K562 (cell line): ENCODE results near the gene MCL1. TPM values are rescaled to one million over a fixed set of nuclear protein-coding genes. Genes with fewer than 3 reads are reported as not detected.

Experiments used
- ADNP ChIP-seq: fragments of 200-800 bp; sonication (Bioruptor generic); IDR thresholded peaks from 2 replicates; pipeline ENCODE4 v1.6.1; 2016; ENCODE audit warnings: missing genetic modification characterization, missing compliant biosample characterization
- C11orf30 ChIP-seq: fragments of 450-650 bp; IDR thresholded peaks from 2 replicates; pipeline ENCODE4 v1.6.1; 2016; ENCODE audit warnings: low read depth, mild to moderate bottlenecking
- CAMTA2 ChIP-seq: fragments of 250-450 bp; sonication (Bioruptor Pico); conservative IDR thresholded peaks from 2 replicates; pipeline ENCODE4 v1.5.1; 2022
- CREB3L1 ChIP-seq: fragments of 450-650 bp; IDR thresholded peaks from 2 replicates; pipeline ENCODE4 v1.6.1; 2014; ENCODE audit warnings: low read depth, mild to moderate bottlenecking, moderate library complexity, borderline replicate concordance
- E2F3 ChIP-seq: fragments of 250-450 bp; sonication (Bioruptor Pico); IDR thresholded peaks from 2 replicates; pipeline ENCODE4 v1.4.0; 2020; ENCODE audit warnings: mild to moderate bottlenecking
- ETS2 ChIP-seq: IDR thresholded peaks from 2 replicates; pipeline ENCODE4 v1.6.1; 2016; ENCODE audit warnings: borderline replicate concordance, missing genetic modification characterization, mild to moderate bottlenecking, moderate library complexity, missing compliant biosample characterization; ENCODE audit not compliant: poor library complexity, severe bottlenecking
- JUND ChIP-seq, 2 experiments: IDR thresholded peaks; 2 replicates in 1 of 2; 3 replicates in 1 of 2; pipeline ENCODE4 v1.6.1; 2011; ENCODE audit warnings: borderline replicate concordance in 2 of 2, low read depth in 2 of 2, low read length in 2 of 2, improper control_type of control experiment in 1 of 2, missing biosample characterization in 1 of 2, missing genetic modification characterization in 1 of 2, missing genetic modification reagents in 1 of 2
- MYNN ChIP-seq, 2 experiments: sonication (generic); formaldehyde crosslinking in 1 of 2; IDR thresholded peaks; 2 replicates each; pipeline versions ENCODE4 v1.5.0 to v1.6.1; 2016 to 2020; ENCODE audit warnings: antibody characterized with exemption in 1 of 2, missing genetic modification reagents in 1 of 2
- RREB1 ChIP-seq: fragments of 250-450 bp; sonication (Bioruptor Pico); IDR thresholded peaks from 2 replicates; pipeline ENCODE4 v1.4.0; 2020
- SETDB1 ChIP-seq: IDR thresholded peaks from one replicate; pipeline ENCODE4 v1.6.1; 2012; ENCODE audit warnings: low read length, control low read depth, inconsistent platforms
- U2AF1 ChIP-seq: fragments of 200-400 bp; formaldehyde crosslinking; optimal IDR thresholded peaks from 2 replicates; pipeline ENCODE3; 2017; ENCODE audit warnings: mild to moderate bottlenecking, low read depth, low read length, moderate library complexity
- USF1 ChIP-seq: sonication (generic); formaldehyde crosslinking; IDR thresholded peaks from 2 replicates; pipeline ENCODE4 v1.9.0; 2022; ENCODE audit warnings: mild to moderate bottlenecking, missing genetic modification reagents
- ZNF24 ChIP-seq: fragments of 450-650 bp; IDR thresholded peaks from 2 replicates; pipeline ENCODE4 v1.6.1; 2016
- ZNF639 ChIP-seq, 2 experiments: fragments of 200-800 bp in 1 of 2; sonication (Bioruptor generic) in 1 of 2; sonication (generic) in 1 of 2; formaldehyde crosslinking in 1 of 2; IDR thresholded peaks in 1 of 2; conservative IDR thresholded peaks in 1 of 2; 2 replicates each; pipeline versions ENCODE4 v1.5.0 to v1.6.1; 2016 to 2020; ENCODE audit warnings: missing compliant biosample characterization in 1 of 2, missing genetic modification characterization in 1 of 2, missing genetic modification reagents in 1 of 2
- ZNF780A ChIP-seq: fragments of 250-450 bp; sonication (Bioruptor Pico); IDR thresholded peaks from 2 replicates; pipeline ENCODE4 v1.5.0; 2021; ENCODE audit warnings: mild to moderate bottlenecking
- polyA plus RNA-seq, 8 experiments: library from polyadenylated mRNA; depleted of rRNA in 4 of 8; stranded (reverse) in 5 of 8; unstranded in 3 of 8; fragments of >200 nt; fragmentation: Nextera tagmentation in 2 of 8; fragmentation: Illumina TruSeq in 1 of 8; extraction: Ambion mirVana in 2 of 8; extraction: Trizol in 1 of 8; gene quantifications; 2 replicates each; pipeline versions ENCODE4 v1.2.1 to v1.2.3, GENCODE V29; 2011 to 2014; ENCODE audit warnings: inconsistent platforms in 1 of 8, missing spikeins in 1 of 8
- total RNA-seq, 7 experiments: library from RNA; depleted of rRNA in 6 of 7; stranded (reverse); fragments of >200 nt in 6 of 7; fragmentation: Illumina TruSeq in 2 of 7; extraction: Trizol in 2 of 7; gene quantifications; 2 replicates each; pipeline versions ENCODE4 v1.2.1 to v1.2.3, GENCODE V29; 2011 to 2021; ENCODE audit warnings: low replicate concordance in 1 of 7

MCL1 gene
- total and polyA plus RNA-seq, 9 of the 15 experiments (the other 6 are each of a cell fraction or from before 2014, with no cell fraction given), result 27.1 to 224 (median 138) TPM

GRCh38 chr1:150619576-150620509 is 40.4 kb upstream of the MCL1 start (continued):
- TF ChIP-seq CREB3L1 (peak; percentile 92; the same call in 1 of the 2 replicates), ZNF24 (no peak), SETDB1 (no peak), RREB1 (CRISPR knock-in tag) (no peak), CAMTA2 (CRISPR knock-in tag) (no peak), E2F3 (CRISPR knock-in tag) (no peak), U2AF1 (no peak), USF1 (CRISPR knock-in tag) (no peak), C11orf30 (peak; percentile 59), ETS2 (tag) (no peak), MYNN (IDR thresholded peaks at IDR 0.05) (peak; percentile 77), MYNN (CRISPR knock-in tag; IDR thresholded peaks at IDR 0.05) (no peak), ZNF780A (CRISPR knock-in tag) (no peak), ZNF639 (CRISPR knock-in tag; conservative IDR thresholded peaks at IDR 0.05 in 1 of 2, IDR thresholded peaks at IDR 0.05 in 1 of 2) (peak in 1 of 2 experiments; percentile 73; a peak in 1 of 4 replicates), ADNP (peak; percentile 57; the same call in 1 of the 2 replicates), JUND (IDR thresholded peaks at IDR 0.05; ENCODE audit: borderline replicate concordance, low read depth, low read length) (peak; percentile 86), JUND (tag; IDR thresholded peaks at IDR 0.05; ENCODE audit: borderline replicate concordance, low read depth, low read length) (peak; percentile 90; the same call in 2 of the 3 replicates)
